Activated CD8-positive, alpha-beta memory T cell treated with anti-CD3 and anti-CD28 coated beads, Interleukin-2, amount 10 ng/mL, durations not matched to agents 7 days and 5 days (primary cell): ENCODE measurements around the gene ZNF12. TPM values are rescaled to one million over a fixed set of nuclear protein-coding genes. Genes with fewer than 3 reads are reported as not detected.
"Not testable (repeated sequence)": the region's sequence is repeated elsewhere in the genome, so short reads cannot be mapped to it uniquely, and the experiment has no call there.

Experiments
- ATAC-seq: fragments of 150-1000 bp; cut with Tn5 transposase; one replicate; pipeline ENCODE4 v1.10.0; 2021; ENCODE audit warnings: moderate library complexity
- CTCF ChIA-PET: fragments of 350-600 bp; sonication (Branson Sonifier 250); formaldehyde crosslinking; loops from one replicate; lab custom pipeline; 2021; ENCODE audit warnings: antibody characterized with exemption; lab: Charles Lee
- DNase-seq: peaks from one replicate; pipeline ENCODE4 v3.0.0-alpha.2; 2020
- H3K27ac Mint-ChIP-seq: one replicate; pipeline ENCODE4 v1.8.0; 2021; ENCODE audit warnings: mild to moderate bottlenecking, mixed read lengths
- H3K27me3 Mint-ChIP-seq: one replicate; pipeline ENCODE4 v1.8.0; 2021; ENCODE audit warnings: mixed read lengths
- H3K36me3 Mint-ChIP-seq: one replicate; pipeline ENCODE4 v1.8.0; 2021; ENCODE audit warnings: mild to moderate bottlenecking, mixed read lengths
- H3K4me1 Mint-ChIP-seq: one replicate; pipeline ENCODE4 v1.8.0; 2021; ENCODE audit warnings: mixed read lengths
- H3K4me3 Mint-ChIP-seq: one replicate; pipeline ENCODE4 v1.8.0; 2021; ENCODE audit warnings: mild to moderate bottlenecking, moderate library complexity, mixed read lengths
- H3K9me3 Mint-ChIP-seq: one replicate; pipeline ENCODE4 v1.8.0; 2022; ENCODE audit warnings: low read depth, mixed read lengths
- total RNA-seq, 2 experiments: library from RNA; stranded (reverse); gene quantifications; one replicate each; pipeline ENCODE4 v1.2.3, GENCODE V29; 2021

The ZNF12 gene
- total RNA-seq, 2 experiments from 2014 or later: 17.3 to 25.1 TPM

DNA sequence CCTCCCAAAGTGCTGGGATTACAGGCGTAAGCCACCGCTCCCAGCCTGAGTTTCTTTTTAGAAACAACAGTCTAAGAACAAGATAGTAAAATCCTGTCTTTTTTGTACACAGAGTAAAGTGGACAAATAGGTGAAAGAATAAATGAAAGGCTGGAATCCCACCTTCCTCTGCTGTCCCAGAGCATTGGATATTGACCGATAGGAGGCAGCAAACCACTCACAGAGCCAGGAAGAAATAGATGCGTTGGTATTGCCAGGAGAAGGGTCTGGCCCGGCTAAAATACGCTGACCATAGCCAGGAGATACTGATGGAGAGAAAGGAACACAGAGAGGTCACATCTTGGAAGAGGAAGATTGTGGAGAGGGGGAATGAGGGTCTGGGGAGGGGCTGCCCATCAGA lies 11.4 kb upstream of the ZNF12 start:
- Mint-ChIP-seq H3K4me3 (no peak overlapping the region), H3K36me3 (no peaks in the 10 kb centered on the region), H3K9me3 (peaks cover 2% of the 10 kb centered on the region), H3K27ac (no peak overlapping the region), H3K27me3 (peaks cover 8% of the 10 kb centered on the region), H3K4me1 (peaks cover 5% of the 10 kb centered on the region)
- ATAC-seq (no peak), DNase-seq (no peak)
- CTCF ChIA-PET: no interaction called here

DNA sequence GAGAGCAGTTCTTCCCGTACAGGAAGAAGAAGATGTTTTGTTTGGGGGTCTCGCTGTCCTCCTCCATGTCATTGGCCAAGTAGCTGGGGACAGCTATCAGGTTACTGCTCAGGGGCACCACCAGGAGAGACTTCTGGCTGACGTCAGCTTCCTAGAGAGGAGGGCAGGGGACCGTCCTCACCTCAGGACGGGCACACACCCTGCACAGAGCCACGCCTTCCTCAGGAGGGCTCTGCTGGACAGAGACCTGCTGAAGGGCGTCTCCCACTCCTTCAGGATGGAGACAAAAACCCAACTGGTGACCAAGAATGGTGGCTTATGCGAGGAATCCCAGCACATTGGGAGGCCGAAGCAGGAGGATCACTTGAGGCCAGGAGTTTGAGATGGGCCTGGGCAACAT lies 9.2 kb upstream of the ZNF12 start:
- H3K27me3 Mint-ChIP-seq: peaks cover 11% of the 10 kb centered on the region
- ATAC-seq, H3K27ac Mint-ChIP-seq, CTCF ChIA-PET, H3K36me3 Mint-ChIP-seq, H3K4me3 Mint-ChIP-seq, H3K4me1 Mint-ChIP-seq, H3K9me3 Mint-ChIP-seq, DNase-seq: not testable (repeated sequence)

DNA sequence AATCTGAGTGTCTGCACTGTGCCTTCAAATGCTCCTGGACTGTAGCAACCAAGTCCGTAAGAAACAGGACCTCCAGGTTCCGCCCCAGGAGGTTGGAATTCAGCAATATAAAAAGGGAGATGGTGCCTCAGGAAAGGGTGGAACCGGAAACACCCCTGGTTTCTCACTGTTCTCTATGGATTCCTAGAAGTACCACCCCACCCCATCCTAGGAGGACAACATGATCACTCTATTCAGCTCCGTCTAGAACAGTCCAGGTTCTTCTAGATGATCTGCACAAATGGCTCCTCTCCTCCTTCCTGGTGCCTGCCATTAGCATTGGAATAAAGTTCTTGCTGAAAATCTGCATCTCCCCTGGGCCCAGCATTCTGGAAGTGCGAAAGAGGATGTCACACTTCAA lies 7.6 kb upstream of the ZNF12 start:
- no peak for ATAC-seq
- H3K4me3 Mint-ChIP-seq: no peak overlapping the region
- DNase-seq: no peak
- H3K9me3 Mint-ChIP-seq: peaks cover 2% of the 10 kb centered on the region
- CTCF ChIA-PET: no interaction called here
- H3K36me3 Mint-ChIP-seq: no peaks in the 10 kb centered on the region
- H3K27me3 Mint-ChIP-seq: peaks cover 11% of the 10 kb centered on the region
- no peak overlapping the region for H3K27ac Mint-ChIP-seq
- peaks cover 5% of the 10 kb centered on the region for H3K4me1 Mint-ChIP-seq

DNA sequence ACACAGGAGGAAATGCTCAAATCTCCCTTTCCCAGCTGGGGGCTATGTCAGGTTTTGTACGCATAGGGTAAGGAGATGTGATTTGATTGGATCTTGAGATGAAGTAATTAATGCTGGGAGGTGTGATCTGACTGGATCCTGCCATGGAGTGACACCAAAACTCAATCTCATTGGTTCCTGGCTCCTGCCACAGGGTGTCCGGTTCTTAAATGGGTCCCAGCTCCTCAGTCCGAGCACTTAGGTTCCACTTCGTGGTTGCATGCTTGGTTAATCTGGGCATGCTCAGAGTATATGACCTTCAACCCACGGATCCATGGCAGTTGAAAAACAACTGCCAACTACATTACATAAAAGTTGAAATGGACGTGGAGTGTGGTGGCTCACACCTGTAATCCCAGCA lies 3.1 kb upstream of the ZNF12 start:
- Mint-ChIP-seq H3K36me3 (peaks cover 20% of the 10 kb centered on the region), H3K27ac (no peak overlapping the region), H3K4me1 (peaks cover 17% of the 10 kb centered on the region), H3K4me3 (no peak overlapping the region), H3K9me3 (peaks cover 5% of the 10 kb centered on the region), H3K27me3 (peaks cover 4% of the 10 kb centered on the region)
- DNase-seq (no peak), ATAC-seq (no peak)
- CTCF ChIA-PET: interaction anchor here (1.8 kb wide), 1 partner anchor 120 kb away, joined by 5 read pairs; the partner anchor contains the start of gene INTS15

DNA sequence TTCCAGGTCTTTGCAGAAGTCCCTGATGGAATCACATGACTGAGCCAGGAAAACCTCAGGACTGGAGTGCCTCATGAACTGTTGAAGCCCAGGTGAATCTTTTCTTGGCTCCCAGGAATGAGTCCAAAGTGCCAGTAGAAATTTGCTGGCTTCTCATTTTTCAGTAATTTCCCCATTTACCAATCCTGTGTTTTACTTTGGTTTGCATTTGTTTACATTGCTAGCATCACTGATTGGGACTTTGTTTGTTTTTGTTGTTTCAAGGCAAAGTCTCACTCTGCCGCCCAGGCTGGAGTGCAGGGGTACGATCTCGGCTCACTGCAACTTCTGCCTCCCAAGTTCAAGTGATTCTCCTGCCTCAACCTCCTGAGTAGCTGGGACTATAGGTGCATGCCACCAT lies 1.6 kb upstream of the ZNF12 start:
- Mint-ChIP-seq H3K4me3 (no peak overlapping the region), H3K27me3 (peaks cover 4% of the 10 kb centered on the region), H3K36me3 (peaks cover 33% of the 10 kb centered on the region), H3K9me3 (peaks cover 13% of the 10 kb centered on the region), H3K27ac (no peak overlapping the region), H3K4me1 (peaks cover 26% of the 10 kb centered on the region)
- CTCF ChIA-PET: interaction anchor here (1.8 kb wide), 1 partner anchor 118 kb away, joined by 5 read pairs; the partner anchor contains the start of gene INTS15
- DNase-seq (no peak), ATAC-seq (no peak)

DNA sequence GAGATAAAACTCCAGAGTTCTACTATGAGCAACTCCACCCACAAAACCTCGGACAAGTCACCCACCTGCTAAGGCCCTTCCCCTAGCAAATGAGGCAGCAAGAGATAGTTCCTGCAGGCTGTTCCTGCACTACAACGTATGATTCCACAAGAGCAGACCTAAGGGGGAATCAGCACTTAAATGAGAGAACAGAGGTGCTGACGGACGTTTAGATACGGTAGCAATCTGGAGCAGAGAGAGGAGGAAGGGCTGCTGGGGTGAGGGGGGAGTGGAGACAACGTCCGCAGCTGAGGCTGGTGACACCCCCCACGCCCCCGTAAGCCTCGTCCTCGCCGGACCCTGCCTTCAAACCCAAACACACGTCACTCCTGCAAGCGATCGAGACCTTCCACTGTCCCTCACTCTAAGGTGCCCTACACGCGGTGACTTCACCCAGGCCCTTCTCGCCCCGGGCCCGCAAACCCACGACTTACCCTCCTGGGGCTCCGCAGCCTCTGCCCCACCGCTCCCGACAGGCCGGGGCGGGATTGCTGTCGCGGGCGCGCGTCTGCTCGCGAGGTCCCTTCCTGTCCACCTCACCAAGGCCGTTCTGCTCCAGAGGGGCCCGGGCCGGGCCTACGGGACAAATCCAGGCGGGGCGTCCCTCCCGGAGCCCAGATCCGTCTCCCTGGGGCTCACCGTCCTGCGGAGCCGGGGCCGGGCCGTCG lies 635 bp downstream of the ZNF12 start:
- DNase-seq: peak; percentile 58
- Mint-ChIP-seq H3K4me1 (peaks cover 33% of the 10 kb centered on the region), H3K4me3 (peak overlapping the region; percentile 95), H3K27ac (peak overlapping the region; percentile 90), H3K36me3 (peaks cover 52% of the 10 kb centered on the region), H3K27me3 (no peaks in the 10 kb centered on the region), H3K9me3 (peaks cover 28% of the 10 kb centered on the region)
- CTCF ChIA-PET: no interaction called here
- peak; percentile 46 for ATAC-seq

DNA sequence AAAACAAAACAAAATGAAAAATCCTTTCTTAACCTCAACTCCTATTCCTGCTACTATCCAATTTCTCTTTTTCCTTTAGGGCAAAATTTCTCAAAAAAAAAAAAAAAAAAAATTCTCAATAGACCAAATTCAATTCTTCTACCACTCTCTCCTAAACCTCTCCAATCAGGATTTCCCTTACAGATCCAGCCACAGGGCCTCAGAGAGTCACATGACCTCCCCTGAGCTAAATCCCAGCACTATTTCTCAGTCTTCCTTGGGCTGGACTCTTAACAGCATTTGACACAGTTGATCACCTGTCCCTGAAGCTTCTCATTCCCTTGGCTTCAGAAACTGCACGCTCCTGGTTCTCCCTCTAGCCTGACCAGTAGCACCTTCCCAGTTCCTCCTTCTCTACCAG lies 4.9 kb downstream of the ZNF12 start:
- peaks cover 42% of the 10 kb centered on the region for H3K9me3 Mint-ChIP-seq
- no peak for ATAC-seq
- peaks cover 55% of the 10 kb centered on the region for H3K36me3 Mint-ChIP-seq
- peaks cover 26% of the 10 kb centered on the region for H3K4me1 Mint-ChIP-seq
- no peaks in the 10 kb centered on the region for H3K27me3 Mint-ChIP-seq
- H3K27ac Mint-ChIP-seq: no peak overlapping the region
- CTCF ChIA-PET: no interaction called here
- H3K4me3 Mint-ChIP-seq: no peak overlapping the region
- no peak for DNase-seq

DNA sequence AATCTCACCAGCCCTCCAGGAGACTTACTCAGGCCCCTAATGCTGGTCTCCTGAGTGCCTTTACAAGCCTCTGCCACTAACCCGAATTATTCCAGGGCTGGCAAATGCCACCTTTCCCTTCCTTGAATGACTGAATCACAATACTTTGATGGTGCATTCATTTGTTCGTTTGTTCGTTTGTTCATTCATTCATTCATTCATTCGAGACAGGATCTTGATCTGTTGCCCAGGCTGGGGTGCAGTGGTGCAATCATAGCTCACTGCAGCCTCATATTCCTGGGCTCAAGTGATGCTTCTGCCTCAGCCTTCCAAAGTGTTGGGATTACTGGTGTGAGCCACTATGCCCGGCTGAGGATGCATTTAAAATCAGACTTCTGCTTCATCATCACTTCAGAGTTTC lies 6.0 kb downstream of the ZNF12 start:
- CTCF ChIA-PET: no interaction called here
- no peak for DNase-seq
- no peak for ATAC-seq
- Mint-ChIP-seq H3K36me3 (peaks cover 51% of the 10 kb centered on the region), H3K27ac (no peak overlapping the region), H3K4me3 (no peak overlapping the region), H3K27me3 (no peaks in the 10 kb centered on the region), H3K9me3 (peaks cover 42% of the 10 kb centered on the region), H3K4me1 (peaks cover 24% of the 10 kb centered on the region)

DNA sequence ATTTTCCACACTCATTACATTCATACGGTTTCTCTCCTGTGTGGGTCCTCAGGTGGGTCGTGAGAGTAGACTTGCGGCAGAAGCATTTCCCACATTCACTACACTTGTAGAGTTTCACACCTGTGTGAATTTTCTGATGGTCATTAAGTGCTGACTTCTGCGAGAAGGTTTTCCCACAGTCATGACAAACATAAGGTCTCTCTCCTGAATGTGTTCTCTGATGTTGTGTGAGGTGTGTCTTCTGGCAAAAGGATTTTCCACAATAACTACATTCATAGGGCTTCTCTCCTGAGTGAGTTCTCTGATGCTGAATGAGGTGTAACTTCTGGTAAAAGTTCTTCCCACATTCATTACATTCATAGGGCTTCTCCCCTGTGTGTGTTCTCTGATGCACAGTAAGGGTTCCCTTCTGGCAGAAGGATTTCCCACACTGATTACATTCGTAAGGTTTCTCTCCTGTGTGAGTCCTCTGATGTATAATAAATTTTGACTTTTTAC lies 15.1 kb downstream of the ZNF12 start:
- DNase-seq (no peak), ATAC-seq (no peak)
- H3K4me1 Mint-ChIP-seq: no peaks in the 10 kb centered on the region
- CTCF ChIA-PET: no interaction called here
- no peaks in the 10 kb centered on the region for H3K36me3 Mint-ChIP-seq
- H3K9me3 Mint-ChIP-seq: peaks cover 47% of the 10 kb centered on the region
- no peak overlapping the region for H3K27ac Mint-ChIP-seq
- no peaks in the 10 kb centered on the region for H3K27me3 Mint-ChIP-seq
- H3K4me3 Mint-ChIP-seq: no peak overlapping the region

DNA sequence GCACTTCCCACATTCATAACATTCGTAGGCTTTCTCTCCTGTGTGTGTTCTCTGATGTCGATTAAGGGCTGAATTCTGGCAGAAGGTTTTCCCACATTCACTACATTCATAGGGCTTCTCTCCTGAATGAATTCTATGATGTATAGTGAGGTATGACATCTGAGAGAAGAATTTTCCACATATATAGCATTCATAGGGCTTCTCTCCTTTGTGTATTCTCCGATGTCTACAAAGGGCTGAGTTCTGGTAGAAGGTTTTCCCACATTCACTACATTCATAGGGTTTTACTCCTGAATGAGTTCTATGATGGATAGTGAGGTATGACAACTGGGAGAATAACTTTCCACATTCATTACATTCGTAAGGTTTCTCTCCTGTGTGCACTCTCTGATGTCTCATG lies 15.6 kb downstream of the ZNF12 start:
- peaks cover 52% of the 10 kb centered on the region for H3K9me3 Mint-ChIP-seq
- CTCF ChIA-PET: no interaction called here
- no peak overlapping the region for H3K4me3 Mint-ChIP-seq
- H3K27ac Mint-ChIP-seq: no peak overlapping the region
- no peak for DNase-seq
- H3K27me3 Mint-ChIP-seq: no peaks in the 10 kb centered on the region
- no peak for ATAC-seq
- H3K4me1 Mint-ChIP-seq: no peaks in the 10 kb centered on the region
- no peaks in the 10 kb centered on the region for H3K36me3 Mint-ChIP-seq

DNA sequence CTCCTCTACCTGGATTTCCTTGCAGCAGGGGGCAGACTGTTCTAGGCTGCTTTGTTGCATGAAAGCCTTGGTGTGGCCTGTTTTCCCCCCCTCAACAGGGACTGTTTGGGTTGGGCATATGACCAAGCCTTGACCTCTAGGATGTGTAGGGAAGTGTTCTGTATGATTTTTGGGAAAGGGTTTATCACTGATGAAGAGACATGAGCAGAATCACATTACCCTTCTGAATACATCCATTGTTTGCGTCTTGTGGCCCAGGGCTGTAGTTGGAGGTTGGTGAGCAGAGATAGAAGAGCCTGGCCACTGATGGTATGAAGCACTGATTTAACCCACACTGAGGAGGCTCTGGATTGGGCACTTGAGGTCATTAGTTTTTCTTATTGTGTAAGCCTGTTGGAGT lies 26.6 kb downstream of the ZNF12 start:
- peaks cover 41% of the 10 kb centered on the region for H3K9me3 Mint-ChIP-seq
- ATAC-seq (no peak), DNase-seq (no peak)
- no peak overlapping the region for H3K27ac Mint-ChIP-seq
- H3K36me3 Mint-ChIP-seq: peaks cover 36% of the 10 kb centered on the region
- H3K4me1 Mint-ChIP-seq: no peaks in the 10 kb centered on the region
- no peak overlapping the region for H3K4me3 Mint-ChIP-seq
- CTCF ChIA-PET: no interaction called here
- no peaks in the 10 kb centered on the region for H3K27me3 Mint-ChIP-seq

DNA sequence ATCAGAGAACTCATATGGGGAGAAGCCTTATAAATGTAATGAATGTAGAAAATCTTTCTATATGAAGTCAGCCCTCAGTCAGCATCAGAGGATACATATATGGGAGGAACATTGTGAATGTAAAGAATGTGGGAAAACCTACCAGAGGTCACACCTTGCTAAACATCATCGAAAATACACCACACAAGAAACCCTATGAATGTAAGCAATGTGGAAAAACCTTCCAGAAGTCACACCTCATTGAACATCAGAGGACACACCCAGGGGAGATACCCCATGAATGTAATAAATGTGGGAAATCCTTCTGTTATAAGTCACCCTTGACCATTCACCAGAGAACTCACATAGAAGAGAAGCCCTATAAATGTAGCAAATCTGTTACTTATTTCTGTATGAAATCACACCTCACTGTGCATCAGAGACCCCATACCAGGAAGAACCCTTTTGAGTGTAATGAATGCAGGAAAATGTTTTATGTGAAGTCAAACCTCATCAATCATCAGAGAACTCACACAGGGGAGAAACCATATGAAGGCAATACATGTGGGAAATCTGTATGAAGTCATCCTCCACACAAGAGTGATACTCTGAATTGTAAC lies 30.8 kb downstream of the ZNF12 start:
- peaks cover 36% of the 10 kb centered on the region for H3K36me3 Mint-ChIP-seq
- ATAC-seq: no peak
- H3K9me3 Mint-ChIP-seq: peaks cover 49% of the 10 kb centered on the region
- CTCF ChIA-PET: no interaction called here
- H3K4me1 Mint-ChIP-seq: no peaks in the 10 kb centered on the region
- H3K4me3 Mint-ChIP-seq: no peak overlapping the region
- no peaks in the 10 kb centered on the region for H3K27me3 Mint-ChIP-seq
- DNase-seq: no peak
- no peak overlapping the region for H3K27ac Mint-ChIP-seq

DNA sequence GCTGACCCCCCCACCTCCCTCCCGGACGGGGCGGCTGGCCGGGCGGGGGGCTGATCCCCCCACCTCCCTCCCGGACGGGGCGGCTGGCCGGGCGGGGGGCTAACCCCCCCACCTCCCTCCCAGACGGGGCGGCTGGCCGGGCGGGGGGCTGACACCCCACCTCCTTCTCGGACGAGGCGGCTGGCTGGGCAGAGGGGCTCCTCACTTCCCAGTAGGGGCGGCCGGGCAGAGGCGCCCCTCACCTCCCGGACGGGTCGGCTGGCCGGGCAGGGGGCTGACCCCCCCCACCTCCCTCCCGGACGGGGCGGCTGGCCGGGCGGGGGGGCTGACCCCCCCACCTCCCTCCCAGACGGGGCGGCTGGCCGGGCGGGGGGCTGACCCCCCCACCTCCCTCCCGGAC lies 35.9 kb downstream of the ZNF12 start:
- H3K9me3 Mint-ChIP-seq: peaks cover 41% of the 10 kb centered on the region
- H3K27ac Mint-ChIP-seq, H3K4me1 Mint-ChIP-seq, ATAC-seq, CTCF ChIA-PET, H3K27me3 Mint-ChIP-seq, H3K4me3 Mint-ChIP-seq, DNase-seq: not testable (repeated sequence)
- H3K36me3 Mint-ChIP-seq: peaks cover 32% of the 10 kb centered on the region
